Colonic mucosa (tissue), 4 donors: Measurements from ENCODE around the gene CARD6. TPM values are rescaled to one million over a fixed set of nuclear protein-coding genes. Genes with fewer than 3 reads are reported as not detected.
"Not testable (repeated sequence)": the region's sequence is repeated elsewhere in the genome, so short reads cannot be mapped to it uniquely, and the experiment has no call there.

Experiments
- DNase-seq: peaks from one replicate; pipeline ENCODE4 v3.0.0-alpha.2; 2020
- H3K27ac ChIP-seq: fragments of 200-600 bp; one replicate; pipeline ENCODE4 v1.8.0; 2021
- H3K27me3 ChIP-seq: fragments of 200-600 bp; one replicate; pipeline ENCODE4 v1.8.0; 2021
- H3K36me3 ChIP-seq: fragments of 200-600 bp; one replicate; pipeline ENCODE4 v1.8.0; 2021
- H3K4me1 ChIP-seq: fragments of 200-600 bp; one replicate; pipeline ENCODE4 v1.8.0; 2021; ENCODE audit warnings: mild to moderate bottlenecking
- H3K4me3 ChIP-seq: fragments of 200-600 bp; one replicate; pipeline ENCODE4 v1.8.0; 2021
- H3K9ac ChIP-seq, 2 donors: one replicate each; pipeline ENCODE4 v1.7.0; 2013; ENCODE audit warnings: control low read depth in 2 of 2, low read depth in 2 of 2, low read length in 2 of 2
- H3K9me3 ChIP-seq: fragments of 200-600 bp; one replicate; pipeline ENCODE4 v1.8.0; 2021
- intact Hi-C: fragments of 100-400 bp; cut with DNase I; formaldehyde crosslinking; loops from one replicate; pipeline ENCODE4 v1.14.1; 2022
- total RNA-seq, 2 donors: library from RNA; stranded (reverse); fragmentation: NEBNext Ultra II Directional in 1 of 2; extraction: Animal tissue kit (Norgen Biotek cat#: 25700) in 1 of 2; gene quantifications; one replicate each; pipeline ENCODE4 v1.2.1, GENCODE V29; 2021
- TF ChIP-seq, protein P1 (sequence below): fragments of 200-600 bp; IDR thresholded peaks from one replicate; pipeline ENCODE4 v1.8.0; 2022; ENCODE audit warnings: antibody characterized with exemption, mild to moderate bottlenecking
- donor health status: healthy.
- donor health status: DM: no; HTN: no; CAD: no.
- donor health status: DM: no; HTN: no; CAD: no.

CARD6 gene
- total RNA-seq, 2 donors from 2014 or later = 1.3 to 2.5 TPM

DNA sequence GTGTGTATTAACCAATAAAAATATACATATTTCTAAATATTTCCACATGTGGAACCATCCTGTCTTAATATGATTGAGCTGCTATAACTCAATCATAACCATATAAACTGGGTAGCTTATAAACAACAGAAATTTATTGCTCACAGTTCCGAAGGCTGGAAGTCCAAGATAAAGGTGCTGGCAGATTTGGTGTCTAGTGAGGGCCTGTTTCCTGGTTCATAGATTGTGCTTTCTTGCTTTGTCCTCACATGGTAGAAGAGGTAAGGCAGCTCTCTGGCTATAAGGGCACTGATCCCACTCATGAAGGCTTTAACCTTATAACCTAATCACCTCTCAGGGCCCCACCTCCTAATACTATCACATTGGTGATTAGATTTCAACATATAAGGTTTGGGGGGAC, 29.0 kb upstream of the CARD6 start:
- no peaks in the 10 kb centered on the region for H3K27me3 ChIP-seq
- no peak for DNase-seq
- no peak overlapping the region for H3K9ac ChIP-seq
- H3K27ac ChIP-seq = no peak overlapping the region
- no peaks in the 10 kb centered on the region for H3K4me1 ChIP-seq
- no peak overlapping the region for H3K4me3 ChIP-seq
- TF ChIP-seq, protein P1, sequence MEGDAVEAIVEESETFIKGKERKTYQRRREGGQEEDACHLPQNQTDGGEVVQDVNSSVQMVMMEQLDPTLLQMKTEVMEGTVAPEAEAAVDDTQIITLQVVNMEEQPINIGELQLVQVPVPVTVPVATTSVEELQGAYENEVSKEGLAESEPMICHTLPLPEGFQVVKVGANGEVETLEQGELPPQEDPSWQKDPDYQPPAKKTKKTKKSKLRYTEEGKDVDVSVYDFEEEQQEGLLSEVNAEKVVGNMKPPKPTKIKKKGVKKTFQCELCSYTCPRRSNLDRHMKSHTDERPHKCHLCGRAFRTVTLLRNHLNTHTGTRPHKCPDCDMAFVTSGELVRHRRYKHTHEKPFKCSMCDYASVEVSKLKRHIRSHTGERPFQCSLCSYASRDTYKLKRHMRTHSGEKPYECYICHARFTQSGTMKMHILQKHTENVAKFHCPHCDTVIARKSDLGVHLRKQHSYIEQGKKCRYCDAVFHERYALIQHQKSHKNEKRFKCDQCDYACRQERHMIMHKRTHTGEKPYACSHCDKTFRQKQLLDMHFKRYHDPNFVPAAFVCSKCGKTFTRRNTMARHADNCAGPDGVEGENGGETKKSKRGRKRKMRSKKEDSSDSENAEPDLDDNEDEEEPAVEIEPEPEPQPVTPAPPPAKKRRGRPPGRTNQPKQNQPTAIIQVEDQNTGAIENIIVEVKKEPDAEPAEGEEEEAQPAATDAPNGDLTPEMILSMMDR = no peak
- intact Hi-C loops = no loop called here
- no peaks in the 10 kb centered on the region for H3K36me3 ChIP-seq
- H3K9me3 ChIP-seq = no peaks in the 10 kb centered on the region

DNA sequence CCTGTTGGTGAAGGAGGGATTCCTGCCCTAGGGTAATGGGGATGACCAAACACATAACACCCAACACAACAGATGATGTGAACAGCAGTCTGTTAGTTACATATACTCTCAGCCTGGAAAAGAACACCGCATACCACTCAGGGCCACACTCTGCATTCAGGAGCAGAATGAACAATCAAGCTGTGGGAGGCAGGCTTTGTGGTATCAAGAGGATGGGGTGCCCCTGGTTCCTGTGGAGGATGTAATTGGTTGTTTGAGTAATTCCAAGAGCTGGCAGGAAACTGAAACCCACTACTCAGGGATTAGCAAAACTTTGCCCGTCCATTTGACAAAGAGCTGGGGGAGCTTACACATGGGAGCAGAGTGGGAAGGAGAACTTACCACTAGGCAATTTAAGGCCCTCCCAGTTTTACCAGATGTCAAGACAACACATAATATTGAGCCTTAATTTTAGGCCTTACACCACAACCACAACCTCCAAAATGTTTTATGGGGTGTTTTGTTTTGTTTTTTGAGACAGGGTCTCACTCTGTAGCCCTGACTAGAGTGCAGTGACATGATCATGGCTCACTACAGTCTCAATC, 27.4 kb upstream of the CARD6 start:
- Histone ChIP-seq H3K27ac (no peak overlapping the region), H3K9me3 (no peaks in the 10 kb centered on the region), H3K9ac (no peak overlapping the region)

DNA sequence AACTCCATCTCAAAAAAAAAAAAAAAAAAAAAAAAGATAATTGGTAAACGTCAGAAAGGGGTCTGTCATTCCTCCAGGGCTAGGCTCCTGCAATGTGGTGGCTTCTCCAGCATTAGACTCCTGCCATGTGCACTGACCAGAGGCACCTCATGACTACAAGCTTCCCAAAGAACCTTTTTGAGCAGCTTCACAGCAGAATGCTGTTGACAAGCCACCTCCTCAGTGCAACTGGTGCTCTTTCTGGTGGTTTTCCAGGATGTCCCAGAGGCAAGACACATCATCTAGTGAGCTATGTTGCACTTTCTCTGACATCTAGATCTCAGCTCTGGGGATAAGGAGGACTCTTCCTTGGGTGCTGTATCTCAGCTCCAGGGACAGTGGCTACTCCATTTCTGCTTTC, 17.7 kb upstream of the CARD6 start:
- no peaks in the 10 kb centered on the region for H3K9me3 ChIP-seq
- no peak overlapping the region for H3K9ac ChIP-seq
- H3K27me3 ChIP-seq = no peaks in the 10 kb centered on the region
- H3K36me3 ChIP-seq = no peaks in the 10 kb centered on the region
- TF ChIP-seq, protein P1 = no peak
- intact Hi-C loops = no loop called here
- DNase-seq = no peak
- H3K4me3 ChIP-seq = no peak overlapping the region
- no peaks in the 10 kb centered on the region for H3K4me1 ChIP-seq
- no peak overlapping the region for H3K27ac ChIP-seq

More for the DNA sequence above, 27.4 kb upstream of the CARD6 start:
- no peak overlapping the region for H3K4me3 ChIP-seq
- no peaks in the 10 kb centered on the region for H3K4me1 ChIP-seq
- TF ChIP-seq, protein P1 = no peak
- no peaks in the 10 kb centered on the region for H3K27me3 ChIP-seq
- H3K36me3 ChIP-seq = no peaks in the 10 kb centered on the region
- intact Hi-C loops = no loop called here
- no peak for DNase-seq

DNA sequence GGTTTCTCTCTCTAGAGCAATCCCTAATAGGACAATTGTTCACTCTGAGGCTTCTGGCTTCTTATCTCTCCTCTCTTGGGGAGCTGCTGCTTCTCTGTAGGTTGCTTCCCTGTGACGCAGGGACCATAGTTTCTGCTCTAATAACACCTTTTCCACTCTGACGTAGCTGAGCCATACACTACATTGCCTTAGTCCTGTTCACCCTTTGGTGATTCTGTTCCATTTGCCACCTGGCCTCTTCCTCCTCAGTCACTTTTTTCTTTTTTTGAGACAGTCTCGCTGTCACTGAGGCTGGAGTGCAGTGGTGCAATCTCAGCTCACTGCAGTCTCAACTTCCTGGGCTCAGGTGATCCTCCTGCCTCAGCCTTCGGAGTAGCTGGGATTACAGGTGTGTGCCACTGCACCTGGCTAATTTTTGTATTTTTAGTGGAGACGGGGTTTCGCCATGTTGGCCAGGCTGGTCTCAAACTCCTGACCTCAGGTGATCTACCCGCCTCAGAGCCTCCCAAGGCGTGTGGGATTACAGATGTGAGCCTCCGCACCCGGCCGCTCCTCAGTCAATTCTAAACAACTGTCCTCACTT, 15.6 kb upstream of the CARD6 start:
- H3K9me3 ChIP-seq, DNase-seq, intact Hi-C loops, H3K36me3 ChIP-seq, H3K4me1 ChIP-seq, H3K9ac ChIP-seq, H3K27me3 ChIP-seq, H3K4me3 ChIP-seq, H3K27ac ChIP-seq: not testable (repeated sequence)

DNA sequence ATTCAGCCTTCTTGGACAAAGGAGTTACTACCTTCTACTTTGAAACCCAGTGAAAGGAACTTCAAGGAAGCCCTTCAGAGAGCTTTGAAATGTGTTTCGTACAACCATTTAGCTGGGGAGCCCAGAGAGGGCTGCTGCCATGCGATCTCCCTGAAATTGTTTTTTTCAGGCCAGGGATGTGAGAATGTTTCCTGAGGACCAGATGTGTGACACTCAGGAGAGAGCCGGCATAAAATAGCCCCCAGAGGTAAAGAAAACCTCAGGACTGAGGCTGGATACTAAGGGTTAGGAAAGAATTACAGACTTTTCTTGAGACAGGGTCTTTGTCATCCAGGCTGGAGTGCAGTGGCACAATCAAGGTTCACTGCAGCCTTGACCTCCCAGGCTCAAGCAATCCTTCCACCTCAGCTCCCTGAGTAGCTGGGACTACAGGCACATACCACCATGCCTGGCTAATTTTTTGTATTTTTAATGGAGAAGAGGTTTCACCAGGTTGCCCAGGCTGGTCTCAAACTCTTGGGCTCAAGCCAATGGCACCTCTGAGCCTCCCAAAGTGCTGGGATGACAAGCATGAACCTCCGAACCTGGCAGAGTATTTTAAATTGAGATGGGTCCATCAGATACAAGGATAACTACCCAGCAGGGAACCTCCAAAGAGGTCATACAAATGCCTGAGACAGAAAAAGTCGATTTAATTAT, 14.5 kb upstream of the CARD6 start:
- no peaks in the 10 kb centered on the region for H3K9me3 ChIP-seq
- no peak overlapping the region for H3K27ac ChIP-seq
- no peak overlapping the region for H3K4me3 ChIP-seq
- H3K27me3 ChIP-seq = no peaks in the 10 kb centered on the region
- intact Hi-C loops = no loop called here
- DNase-seq = no peak
- H3K36me3 ChIP-seq = peaks cover 14% of the 10 kb centered on the region
- no peaks in the 10 kb centered on the region for H3K4me1 ChIP-seq
- H3K9ac ChIP-seq = no peak overlapping the region
- TF ChIP-seq, protein P1 = no peak
